DOHH2 (cell line): Measurements from ENCODE around the gene NKIRAS1.
"Not testable (repeated sequence)": the region's sequence is repeated elsewhere in the genome, so short reads cannot be mapped to it uniquely, and the experiment has no call there.

Source experiments
- H3F3A ChIP-seq: fragments of 200-600 bp; sonication (generic), shearing (Covaris generic); 2 replicates; pipeline ENCODE4 v1.6.0; 2016; ENCODE audit warnings: antibody characterized with exemption, mild to moderate bottlenecking; ENCODE audit not compliant: control insufficient read depth, insufficient read depth
- H3K27ac ChIP-seq: fragments of 200-600 bp; sonication (generic); 2 replicates; pipeline ENCODE4 v1.5.1; 2014; ENCODE audit warnings: low read depth, mild to moderate bottlenecking, low read length, moderate library complexity
- H3K27me3 ChIP-seq: fragments of 200-600 bp; sonication (generic); 2 replicates; pipeline ENCODE4 v1.6.1; 2014; ENCODE audit warnings: mild to moderate bottlenecking, low read length, mixed read lengths; ENCODE audit not compliant: control insufficient read depth
- H3K36me3 ChIP-seq: fragments of 200-600 bp; sonication (generic); 2 replicates; pipeline ENCODE4 v1.6.1; 2014; ENCODE audit warnings: mild to moderate bottlenecking, low read length, moderate library complexity, mixed read lengths; ENCODE audit not compliant: control insufficient read depth
- H3K4me1 ChIP-seq: fragments of 200-600 bp; sonication (generic); 2 replicates; pipeline ENCODE4 v1.6.1; 2014; ENCODE audit warnings: mild to moderate bottlenecking, low read length, mixed read lengths; ENCODE audit not compliant: control insufficient read depth
- H3K4me2 ChIP-seq: fragments of 200-600 bp; sonication (generic); 2 replicates; pipeline ENCODE4 v1.6.0; 2014; ENCODE audit warnings: mild to moderate bottlenecking, low read length, moderate library complexity
- H3K4me3 ChIP-seq: fragments of 200-600 bp; sonication (generic); 2 replicates; pipeline ENCODE4 v1.5.1; 2014; ENCODE audit warnings: mild to moderate bottlenecking, low read length, mixed read lengths
- H3K79me2 ChIP-seq: fragments of 200-600 bp; sonication (generic); 2 replicates; pipeline ENCODE4 v1.6.1; 2014; ENCODE audit warnings: mild to moderate bottlenecking, low read length, mixed read lengths; ENCODE audit not compliant: control insufficient read depth
- H3K9me2 ChIP-seq: fragments of 200-600 bp; sonication (generic); replicated peaks from 2 replicates; pipeline ENCODE4 v1.6.1; 2014; ENCODE audit warnings: mild to moderate bottlenecking, low read length, mixed read lengths; ENCODE audit not compliant: control insufficient read depth
- H3K9me3 ChIP-seq: fragments of 200-600 bp; sonication (generic); 2 replicates; pipeline ENCODE4 v1.6.1; 2014; ENCODE audit warnings: antibody characterized with exemption, low read length, mixed read lengths; ENCODE audit not compliant: control insufficient read depth, insufficient read depth
- H4K20me1 ChIP-seq: fragments of 200-600 bp; sonication (generic); 2 replicates; pipeline ENCODE4 v1.6.0; 2014; ENCODE audit warnings: low read depth, mild to moderate bottlenecking, antibody characterized with exemption, low read length, moderate library complexity; ENCODE audit not compliant: control insufficient read depth, insufficient read depth
- CTCF ChIP-seq: fragments of 200-600 bp; sonication (generic); IDR thresholded peaks from one replicate; pipeline ENCODE4 v1.5.1; 2014; ENCODE audit warnings: antibody characterized with exemption, mild to moderate bottlenecking, low read depth, low read length; ENCODE audit not compliant: poor library complexity, severe bottlenecking
- EZH2phosphoT487 ChIP-seq: fragments of 200-600 bp; sonication (generic); IDR thresholded peaks from 2 replicates; pipeline ENCODE4 v1.6.1; 2017; ENCODE audit warnings: borderline replicate concordance, mild to moderate bottlenecking, antibody characterized with exemption, low read length, moderate library complexity, mixed read lengths

NKIRAS1 gene

GRCh38 chr3:23920151-23920655, 3.4 kb upstream of the NKIRAS1 start:
- no peaks in the 10 kb centered on the region for H3K9me3 ChIP-seq
- peak overlapping the region; percentile 21; the same call in 1 of the 2 replicates for H3K4me3 ChIP-seq
- H3K27ac ChIP-seq, result peak overlapping the region; percentile 11; the same call in 1 of the 2 replicates
- peaks cover 14% of the 10 kb centered on the region for H4K20me1 ChIP-seq
- TF ChIP-seq EZH2phosphoT487, result no peak
- H3K36me3 ChIP-seq, result peaks cover 45% of the 10 kb centered on the region
- no peaks in the 10 kb centered on the region for H3K27me3 ChIP-seq
- H3K4me1 ChIP-seq, result peaks cover 27% of the 10 kb centered on the region
- peaks cover 53% of the 10 kb centered on the region for H3F3A ChIP-seq
- H3K9me2 ChIP-seq, result no peaks in the 10 kb centered on the region
- H3K79me2 ChIP-seq, result peaks cover 35% of the 10 kb centered on the region
- peak overlapping the region; percentile 92 for H3K4me2 ChIP-seq

- Histone ChIP-seq H3K27ac (peak overlapping the region; percentile 11; the same call in 1 of the 2 replicates), H3K4me3 (peak overlapping the region; percentile 21; the same call in 1 of the 2 replicates), H3K4me1 (peaks cover 32% of the 10 kb centered on the region), H3K27me3 (no peaks in the 10 kb centered on the region), H3K79me2 (peaks cover 41% of the 10 kb centered on the region), H3K4me2 (peak overlapping the region; percentile 92), H3K36me3 (peaks cover 45% of the 10 kb centered on the region), H3F3A (peaks cover 51% of the 10 kb centered on the region), H3K9me3 (no peaks in the 10 kb centered on the region), H4K20me1 (peaks cover 14% of the 10 kb centered on the region), H3K9me2 (no peaks in the 10 kb centered on the region)
- TF ChIP-seq EZH2phosphoT487 (no peak), CTCF (no peak)
Observed at GRCh38 chr3:23919628-23920027, 2.8 kb upstream of the NKIRAS1 start.

GRCh38 chr3:23918331-23918730, 1.5 kb upstream of the NKIRAS1 start:
- peak overlapping the region; percentile 92 for H3K4me2 ChIP-seq
- H3K36me3 ChIP-seq, result peaks cover 45% of the 10 kb centered on the region
- H3F3A ChIP-seq, result peaks cover 45% of the 10 kb centered on the region
- not testable (repeated sequence) for H3K9me2 ChIP-seq, H3K9me3 ChIP-seq, H3K27me3 ChIP-seq
- H3K79me2 ChIP-seq, result peaks cover 50% of the 10 kb centered on the region
- peak overlapping the region; percentile 84 for H3K4me3 ChIP-seq
- H3K27ac ChIP-seq, result peak overlapping the region; percentile 74
- peaks cover 41% of the 10 kb centered on the region for H3K4me1 ChIP-seq
- peaks cover 14% of the 10 kb centered on the region for H4K20me1 ChIP-seq

- Histone ChIP-seq H3K4me2 (peak overlapping the region; percentile 92), H3K4me3 (peak overlapping the region; percentile 84), H3K4me1 (peaks cover 41% of the 10 kb centered on the region), H3K79me2 (peaks cover 50% of the 10 kb centered on the region), H3F3A (peaks cover 42% of the 10 kb centered on the region), H4K20me1 (peaks cover 14% of the 10 kb centered on the region), H3K27ac (peak overlapping the region; percentile 74), H3K36me3 (peaks cover 45% of the 10 kb centered on the region)
- H3K9me3 ChIP-seq, H3K27me3 ChIP-seq, H3K9me2 ChIP-seq: not testable (repeated sequence)
Observed at GRCh38 chr3:23917679-23918303, 1.0 kb upstream of the NKIRAS1 start.
